HT1080 (cell line): ENCODE results near the gene MYMX. TPM values are rescaled to one million over a fixed set of nuclear protein-coding genes. Genes with fewer than 3 reads are reported as not detected.

Source experiments
- DNase-seq: peaks from one replicate; pipeline ENCODE4 v3.0.0-alpha.2; 2015; ENCODE audit warnings: low read depth
- small RNA-seq: library from RNA; depleted of rRNA; stranded (forward); fragments of <200 nt; gene quantifications from one replicate; pipeline ENCODE3, GENCODE V24; 2014
- total RNA-seq: library from RNA; depleted of rRNA; stranded (reverse); fragments of >200 nt; shearing (Covaris generic); gene quantifications from 2 replicates; pipeline ENCODE4 v1.2.3, GENCODE V29; 2014; rRNA removed

MYMX gene
- total RNA-seq, 1 experiment from 2014 or later: not detected

- no peak for DNase-seq
These were observed 46.0 kb downstream of the MYMX start for GRCh38 chr6:44262467-44263353.

- DNase-seq: no peak
These were observed 46.8 kb downstream of the MYMX start for GRCh38 chr6:44263354-44264100.

- no peak for DNase-seq
These were observed 47.7 kb downstream of the MYMX start for GRCh38 chr6:44264154-44265006.

- DNase-seq: peak; percentile 59
These were observed 48.4 kb downstream of the MYMX start, which contains the start of gene NFKBIE for GRCh38 chr6:44265007-44265721. Gene NFKBIE, minus strand, starts transcription at chr6:44265551. Its CDS starts 205 bp downstream, at chr6:44265346.

GRCh38 chr6:44265722-44266233, 49.1 kb downstream of the MYMX start:
- DNase-seq: peak; percentile 73

- no peak for DNase-seq
These were observed 49.6 kb downstream of the MYMX start for GRCh38 chr6:44266347-44266746.

- DNase-seq: no peak
These were observed 50.5 kb downstream of the MYMX start for GRCh38 chr6:44267252-44267651.

Small RNA genes lying within 50 kb of the gene (small RNA-seq; reads per million reads assigned to genes)
- not detected for gene RN7SL811P

Other genes starting within 250 kb of the MYMX start
- gene MRPL14, start 89.5 kb upstream of the MYMX start, total RNA-seq: 98.1 and 172 TPM in 2 replicates
- gene TMEM63B, start 89.4 kb upstream of the MYMX start, total RNA-seq: 14.1 and 19.1 TPM in 2 replicates
- gene CAPN11, start 58.1 kb upstream of the MYMX start, total RNA-seq: not detected in 2 replicates
- gene SLC29A1, start 6.7 kb downstream of the MYMX start, total RNA-seq: 55.2 and 78.8 TPM in 2 replicates
- gene HSP90AB1, start 30.2 kb downstream of the MYMX start, total RNA-seq: 1,711 and 1,925 TPM in 2 replicates
- 123 and 127 TPM in 2 replicates for gene SLC35B2, start 40.6 kb downstream of the MYMX start, total RNA-seq
- gene NFKBIE, start 48.6 kb downstream of the MYMX start, total RNA-seq: 11.4 and 12.5 TPM in 2 replicates
- gene TMEM151B, start 53.5 kb downstream of the MYMX start, total RNA-seq: not detected in 2 replicates
- 17.4 and 20.2 TPM in 2 replicates for gene AARS2, start 96.4 kb downstream of the MYMX start, total RNA-seq
- gene SPATS1, start 125.7 kb downstream of the MYMX start, total RNA-seq: not detected in 2 replicates
- gene CDC5L, start 170.8 kb downstream of the MYMX start, total RNA-seq: 22.6 and 23.5 TPM in 2 replicates